HG02610 (cell line): ENCODE measurements around the gene NTRK1.

Source experiments
- ATAC-seq: cut with Tn5 transposase; IDR thresholded peaks from one replicate; pipeline ENCODE4 v1.9.1; 2021; ENCODE audit warnings: mild to moderate bottlenecking, moderate library complexity; ENCODE audit not compliant: unreplicated experiment

Gene NTRK1

DNA sequence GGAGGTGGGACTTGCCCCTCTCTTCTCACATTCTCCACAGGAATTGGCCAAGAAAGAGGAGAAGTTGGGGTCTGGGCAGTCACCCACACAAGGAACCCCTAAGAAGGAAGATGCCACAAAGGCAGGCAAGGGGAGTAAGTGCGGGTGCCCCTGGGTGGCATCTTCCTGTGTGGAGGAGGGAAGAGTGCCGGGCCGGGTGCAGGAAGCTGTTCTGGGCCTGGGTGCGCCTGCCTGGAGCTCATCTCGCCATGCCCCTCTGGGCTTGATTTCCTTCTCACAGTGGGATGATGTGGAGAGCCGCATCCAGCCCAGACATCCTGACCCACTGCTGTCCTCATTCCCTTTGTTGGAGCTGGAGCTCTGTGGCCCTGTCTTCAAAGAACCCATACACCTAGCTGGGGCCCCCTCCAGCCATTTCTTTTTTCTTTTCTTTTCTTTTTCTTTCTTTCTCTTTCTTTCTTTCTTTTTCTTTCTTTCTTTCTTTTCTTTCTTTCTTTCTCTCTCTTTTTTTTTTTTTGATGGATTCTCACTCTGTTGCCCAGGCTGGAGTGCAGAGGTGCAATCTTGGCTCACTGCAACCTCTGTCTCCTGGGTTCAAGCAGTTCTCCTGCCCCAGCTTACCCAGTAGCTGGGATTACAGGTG is 69.1 kb downstream of the NTRK1 start:
- ATAC-seq: no peak

DNA sequence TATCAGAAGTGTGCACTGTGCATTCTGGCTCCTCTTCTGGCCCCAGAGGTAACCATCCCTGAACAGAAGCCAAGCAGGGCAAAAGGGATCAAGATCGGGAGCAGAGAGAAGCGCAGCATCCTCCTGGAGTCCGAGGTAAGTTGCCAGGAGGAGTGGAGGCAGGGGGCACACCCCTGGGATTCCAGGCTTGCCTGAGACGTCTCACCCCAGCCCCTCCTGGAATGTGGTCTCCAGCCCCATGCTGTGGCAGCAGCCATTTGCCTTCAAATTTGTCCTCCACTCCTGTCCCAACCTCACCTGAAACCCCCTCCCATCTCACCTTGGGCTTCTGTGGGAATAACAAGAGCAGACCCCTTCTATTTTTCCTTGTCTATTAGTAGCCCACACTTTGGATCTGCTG is 69.8 kb downstream of the NTRK1 start:
- no peak for ATAC-seq
